Body of pancreas (tissue), 4 donors: ENCODE results near the gene CDH4.

Experiments used
- POLR2A ChIP-seq, 3 donors: fragments of 450-650 bp; IDR thresholded peaks; one replicate each; pipeline ENCODE4 v1.6.1; 2016; ENCODE audit warnings: antibody characterized with exemption in 3 of 3, mild to moderate bottlenecking in 2 of 3
- TF ChIP-seq, protein P1 (sequence below), 7 experiments: fragments of 450-650 bp in 4 of 7; fragments of 200-600 bp in 3 of 7; sonication (generic) in 3 of 7; IDR thresholded peaks; one replicate each; pipeline ENCODE4 v1.5.1; 2016 to 2019; ENCODE audit warnings: antibody characterized with exemption in 7 of 7

DNA sequence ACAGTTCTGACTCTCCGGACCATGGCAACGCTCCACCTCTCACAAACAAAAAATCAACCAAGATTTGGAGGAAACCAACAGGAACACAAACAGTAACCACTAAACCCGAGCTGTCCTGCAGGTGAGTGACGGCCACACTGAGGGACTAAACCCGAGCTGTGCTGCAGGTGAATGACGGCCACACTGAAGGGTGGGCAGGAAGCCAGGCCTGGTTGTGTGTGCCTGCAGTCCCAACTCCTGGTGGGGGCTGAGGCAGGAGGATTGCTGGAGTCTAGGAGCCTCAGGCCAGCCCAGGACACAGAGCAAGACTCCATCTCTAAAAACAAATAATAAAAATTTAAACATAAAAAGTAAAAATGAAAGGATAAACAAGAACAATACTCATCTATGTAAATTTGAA is 733.0 kb downstream of the CDH4 start:
- TF ChIP-seq, protein P1, sequence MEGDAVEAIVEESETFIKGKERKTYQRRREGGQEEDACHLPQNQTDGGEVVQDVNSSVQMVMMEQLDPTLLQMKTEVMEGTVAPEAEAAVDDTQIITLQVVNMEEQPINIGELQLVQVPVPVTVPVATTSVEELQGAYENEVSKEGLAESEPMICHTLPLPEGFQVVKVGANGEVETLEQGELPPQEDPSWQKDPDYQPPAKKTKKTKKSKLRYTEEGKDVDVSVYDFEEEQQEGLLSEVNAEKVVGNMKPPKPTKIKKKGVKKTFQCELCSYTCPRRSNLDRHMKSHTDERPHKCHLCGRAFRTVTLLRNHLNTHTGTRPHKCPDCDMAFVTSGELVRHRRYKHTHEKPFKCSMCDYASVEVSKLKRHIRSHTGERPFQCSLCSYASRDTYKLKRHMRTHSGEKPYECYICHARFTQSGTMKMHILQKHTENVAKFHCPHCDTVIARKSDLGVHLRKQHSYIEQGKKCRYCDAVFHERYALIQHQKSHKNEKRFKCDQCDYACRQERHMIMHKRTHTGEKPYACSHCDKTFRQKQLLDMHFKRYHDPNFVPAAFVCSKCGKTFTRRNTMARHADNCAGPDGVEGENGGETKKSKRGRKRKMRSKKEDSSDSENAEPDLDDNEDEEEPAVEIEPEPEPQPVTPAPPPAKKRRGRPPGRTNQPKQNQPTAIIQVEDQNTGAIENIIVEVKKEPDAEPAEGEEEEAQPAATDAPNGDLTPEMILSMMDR (IDR thresholded peaks at IDR 0.05): no peak
- no peak for TF ChIP-seq POLR2A (IDR thresholded peaks at IDR 0.05)
